GM20000 (cell line): Measurements from ENCODE around the gene ASF1B.

Experiments
- DNase-seq: peaks from one replicate; pipeline ENCODE4 v3.0.0; 2012; ENCODE audit warnings: low spot score
- CTCF ChIP-seq: IDR thresholded peaks from 2 replicates; pipeline ENCODE4 v1.5.1; 2012; ENCODE audit warnings: mild to moderate bottlenecking, control low read depth; ENCODE audit errors: extremely low read depth, missing control alignments

ASF1B gene

GRCh38 chr19:14159059-14159458 is 22.7 kb upstream of the ASF1B start:
- no peak for DNase-seq
- TF ChIP-seq CTCF, result no peak

- TF ChIP-seq CTCF, result no peak
- DNase-seq, result no peak
These were observed 22.1 kb upstream of the ASF1B start for GRCh38 chr19:14158276-14159023.

DNA sequence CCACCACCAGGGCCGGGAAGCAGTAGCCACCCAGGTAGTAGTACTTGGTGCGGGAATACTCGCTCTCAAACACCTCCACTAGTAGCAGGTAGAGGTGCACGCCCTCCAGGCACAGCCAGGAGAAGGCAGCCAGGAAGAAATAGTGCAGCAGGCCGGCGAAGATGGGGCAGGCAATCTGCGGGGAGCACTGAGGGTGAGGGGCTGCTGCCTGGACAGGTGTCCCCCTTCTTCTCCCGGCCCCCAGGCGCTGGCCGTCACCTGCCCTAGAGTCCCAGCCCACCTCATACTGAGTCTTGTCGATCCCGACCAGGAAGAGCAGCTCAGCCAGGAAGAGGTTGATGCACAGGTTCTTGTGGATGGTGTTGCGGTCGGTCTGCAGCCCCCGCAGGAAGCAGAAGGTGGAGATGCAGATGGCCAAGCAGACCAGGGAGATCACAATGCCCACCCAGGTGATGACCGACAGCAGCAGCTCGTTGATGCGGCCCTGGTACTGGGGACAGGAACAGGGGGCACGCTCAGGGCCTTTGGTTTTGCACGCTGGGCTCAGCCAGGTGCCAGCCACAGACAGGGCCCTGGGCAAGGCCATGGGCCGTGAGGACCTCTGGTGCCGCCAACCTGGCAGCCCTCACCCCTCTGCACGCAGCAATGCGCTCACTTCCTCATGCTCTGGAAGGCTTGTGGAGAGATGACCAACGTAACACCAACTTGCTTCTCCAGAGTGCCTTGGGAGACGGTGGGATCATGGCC is 20.8 kb upstream of the ASF1B start:
- DNase-seq, result no peak
- TF ChIP-seq CTCF, result no peak

DNA sequence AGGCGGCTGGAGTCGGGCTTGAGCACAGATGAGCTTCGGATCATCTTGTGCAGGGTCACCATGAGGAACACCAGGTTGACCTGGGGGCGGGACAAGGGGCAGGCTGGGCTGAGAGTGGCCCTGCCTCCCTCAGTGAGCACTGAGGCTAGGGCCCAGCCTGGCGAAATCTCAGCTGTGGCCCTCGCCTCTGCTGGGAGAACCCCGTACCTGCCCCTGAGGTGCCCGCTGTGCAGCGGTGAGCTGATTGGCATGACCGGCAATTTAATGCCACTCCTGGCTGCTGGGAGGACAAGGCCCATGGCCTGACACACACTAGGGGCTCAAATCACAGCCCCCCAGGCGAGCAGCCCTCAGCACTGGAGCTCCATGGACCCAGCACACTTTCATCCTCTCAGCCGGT is 19.7 kb upstream of the ASF1B start:
- TF ChIP-seq CTCF, result no peak
- DNase-seq, result no peak

GRCh38 chr19:14155371-14155770 is 19.0 kb upstream of the ASF1B start:
- DNase-seq, result no peak
- TF ChIP-seq CTCF, result no peak

GRCh38 chr19:14152713-14153112 is 16.3 kb upstream of the ASF1B start:
- DNase-seq, result no peak
- TF ChIP-seq CTCF, result no peak
